GM19395 (cell line): ENCODE results near the gene JUNB.

ENCODE experiments used
- ATAC-seq: cut with Tn5 transposase; IDR thresholded peaks from one replicate; pipeline ENCODE4 v1.9.1; 2021; ENCODE audit warnings: mild to moderate bottlenecking, moderate library complexity; ENCODE audit not compliant: unreplicated experiment

JUNB gene

GRCh38 chr19:12791345-12792050 is at the start of gene JUNB:
TSS of gene JUNB (plus strand) at chr19:12791486. CDS start at chr19:12791772, 286 bp downstream.
- peak; percentile 32 for ATAC-seq

- ATAC-seq = no peak
Measured at GRCh38 chr19:12745166-12745897, 46.0 kb upstream of the JUNB start.

- no peak for ATAC-seq
Measured at GRCh38 chr19:12748489-12748888, 42.8 kb upstream of the JUNB start.

GRCh38 chr19:12749938-12750521 is 41.3 kb upstream of the JUNB start:
- ATAC-seq = no peak

- no peak for ATAC-seq
Measured at GRCh38 chr19:12750851-12751250, 40.4 kb upstream of the JUNB start.

GRCh38 chr19:12751635-12752034 is 39.7 kb upstream of the JUNB start, which contains the start of gene BEST2:
TSS of gene BEST2 (plus strand) at chr19:12751791. CDS start at chr19:12752593, 802 bp downstream.
- no peak for ATAC-seq

- ATAC-seq = no peak
Measured at GRCh38 chr19:12752056-12752781, 39.1 kb upstream of the JUNB start.

- ATAC-seq = no peak
Measured at GRCh38 chr19:12754465-12755196, 36.7 kb upstream of the JUNB start.

GRCh38 chr19:12756150-12756883 is 35.0 kb upstream of the JUNB start:
- no peak for ATAC-seq

- no peak for ATAC-seq
Measured at GRCh38 chr19:12757544-12758274, 33.6 kb upstream of the JUNB start.

- ATAC-seq = no peak
Measured at GRCh38 chr19:12759686-12760085, 31.6 kb upstream of the JUNB start.

GRCh38 chr19:12763100-12763499 is 28.2 kb upstream of the JUNB start:
- ATAC-seq = no peak

GRCh38 chr19:12764698-12765097 is 26.6 kb upstream of the JUNB start:
- ATAC-seq = no peak

GRCh38 chr19:12766051-12766521 is 25.2 kb upstream of the JUNB start:
- no peak for ATAC-seq

GRCh38 chr19:12767150-12767549 is 24.1 kb upstream of the JUNB start:
- no peak for ATAC-seq

- no peak for ATAC-seq
Measured at GRCh38 chr19:12767666-12768065, 23.6 kb upstream of the JUNB start.

GRCh38 chr19:12769689-12770088 is 21.6 kb upstream of the JUNB start:
- ATAC-seq = no peak

- no peak for ATAC-seq
Measured at GRCh38 chr19:12770922-12771321, 20.4 kb upstream of the JUNB start.

- ATAC-seq = no peak
Measured at GRCh38 chr19:12772323-12772722, 19.0 kb upstream of the JUNB start.
